Activated naive CD8-positive, alpha-beta T cell treated with anti-CD3 and anti-CD28 coated beads for 36 hours (primary cell): ENCODE results near the gene ASPHD2. TPM values are rescaled to one million over a fixed set of nuclear protein-coding genes. Genes with fewer than 3 reads are reported as not detected.
"Not testable (repeated sequence)": the region's sequence is repeated elsewhere in the genome, so short reads cannot be mapped to it uniquely, and the experiment has no call there.

Experiments used
- DNase-seq: peaks from one replicate; pipeline ENCODE4 v3.0.0; 2021
- H3K27ac Mint-ChIP-seq: one replicate; pipeline ENCODE4 v1.8.0; 2022; ENCODE audit warnings: mild to moderate bottlenecking, moderate library complexity, mixed read lengths
- H3K27me3 Mint-ChIP-seq: one replicate; pipeline ENCODE4 v1.8.0; 2022; ENCODE audit warnings: mild to moderate bottlenecking, mixed read lengths
- H3K36me3 Mint-ChIP-seq: one replicate; pipeline ENCODE4 v1.8.0; 2021; ENCODE audit warnings: mild to moderate bottlenecking, mixed read lengths
- H3K4me1 Mint-ChIP-seq: one replicate; pipeline ENCODE4 v1.8.0; 2021; ENCODE audit warnings: mixed read lengths
- H3K4me3 Mint-ChIP-seq: one replicate; pipeline ENCODE4 v1.8.0; 2022; ENCODE audit warnings: mild to moderate bottlenecking, moderate library complexity, mixed read lengths
- H3K9me3 Mint-ChIP-seq: one replicate; pipeline ENCODE4 v1.8.0; 2022; ENCODE audit warnings: mixed read lengths
- total RNA-seq, 2 experiments: library from RNA; stranded (reverse); gene quantifications; one replicate each; pipeline ENCODE4 v1.2.3, GENCODE V29; 2021

The ASPHD2 gene
- total RNA-seq, 2 experiments from 2014 or later, result 14.9 to 15.9 TPM

GRCh38 chr22:26404851-26405421 lies 24.1 kb upstream of the ASPHD2 start:
- no peaks in the 10 kb centered on the region for H3K36me3 Mint-ChIP-seq
- H3K4me1 Mint-ChIP-seq, result peaks cover 11% of the 10 kb centered on the region
- peaks cover 8% of the 10 kb centered on the region for H3K27me3 Mint-ChIP-seq
- no peak overlapping the region for H3K4me3 Mint-ChIP-seq
- DNase-seq, result no peak
- no peaks in the 10 kb centered on the region for H3K9me3 Mint-ChIP-seq
- H3K27ac Mint-ChIP-seq, result no peak overlapping the region

- Mint-ChIP-seq H3K9me3 (no peaks in the 10 kb centered on the region), H3K27ac (no peak overlapping the region), H3K36me3 (no peaks in the 10 kb centered on the region)
Measured at GRCh38 chr22:26406118-26406517, 22.9 kb upstream of the ASPHD2 start.

GRCh38 chr22:26408562-26409220 lies 20.4 kb upstream of the ASPHD2 start:
- H3K36me3 Mint-ChIP-seq, H3K9me3 Mint-ChIP-seq, H3K4me3 Mint-ChIP-seq, H3K27ac Mint-ChIP-seq, DNase-seq, H3K27me3 Mint-ChIP-seq: not testable (repeated sequence)
- H3K4me1 Mint-ChIP-seq, result peaks cover 16% of the 10 kb centered on the region

More at GRCh38 chr22:26406118-26406517, 22.9 kb upstream of the ASPHD2 start:
- H3K4me1 Mint-ChIP-seq, result peaks cover 11% of the 10 kb centered on the region
- H3K4me3 Mint-ChIP-seq, result no peak overlapping the region
- no peak for DNase-seq
- H3K27me3 Mint-ChIP-seq, result peaks cover 8% of the 10 kb centered on the region

- Mint-ChIP-seq H3K27me3 (no peaks in the 10 kb centered on the region), H3K4me1 (peaks cover 9% of the 10 kb centered on the region), H3K9me3 (no peaks in the 10 kb centered on the region), H3K36me3 (no peaks in the 10 kb centered on the region), H3K4me3 (no peak overlapping the region), H3K27ac (no peak overlapping the region)
- DNase-seq, result no peak
Measured at GRCh38 chr22:26409719-26410335, 19.2 kb upstream of the ASPHD2 start.

DNA sequence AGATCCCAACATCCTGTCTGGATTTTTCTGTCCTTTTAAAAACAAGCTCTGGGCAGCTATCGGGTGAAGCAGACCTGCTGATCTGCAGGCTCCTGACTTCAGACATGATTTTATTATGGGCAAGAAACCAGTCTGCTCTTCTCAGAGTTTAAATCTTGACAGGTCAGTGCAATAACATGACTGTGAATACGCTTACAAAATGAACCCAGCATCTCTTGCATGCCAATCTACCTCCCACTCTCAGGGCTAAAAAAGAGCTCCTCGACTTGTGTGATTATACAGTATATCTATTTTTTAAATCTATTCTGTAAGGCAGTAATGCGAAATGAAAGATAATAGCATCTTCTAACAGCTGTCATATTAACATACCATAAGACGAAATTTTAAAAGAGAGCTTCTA lies 18.7 kb upstream of the ASPHD2 start:
- DNase-seq, result no peak
- Mint-ChIP-seq H3K4me3 (no peak overlapping the region), H3K36me3 (no peaks in the 10 kb centered on the region), H3K27me3 (no peaks in the 10 kb centered on the region), H3K9me3 (no peaks in the 10 kb centered on the region), H3K27ac (no peak overlapping the region), H3K4me1 (peaks cover 7% of the 10 kb centered on the region)

DNA sequence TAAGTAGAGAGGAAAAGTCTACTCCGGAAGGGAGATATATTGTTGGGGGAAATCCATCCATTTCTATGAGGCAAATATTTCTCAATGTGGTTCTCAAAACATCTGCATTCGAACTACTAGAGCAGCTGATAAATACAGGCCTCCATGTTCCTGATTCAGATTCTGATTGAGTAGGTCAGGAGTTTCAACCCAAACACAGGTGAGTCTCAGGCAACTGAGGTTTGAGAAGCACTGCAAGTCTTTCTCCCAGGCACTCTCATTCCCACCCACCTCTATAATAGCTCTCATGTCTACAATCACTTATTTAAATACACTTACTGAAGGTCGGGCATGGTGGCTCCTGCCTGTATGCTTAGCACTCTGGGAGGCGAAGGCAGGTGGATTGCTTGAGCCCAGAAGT lies 14.7 kb upstream of the ASPHD2 start:
- Mint-ChIP-seq H3K27ac (no peak overlapping the region), H3K27me3 (peaks cover 8% of the 10 kb centered on the region), H3K4me1 (peaks cover 7% of the 10 kb centered on the region), H3K4me3 (no peak overlapping the region), H3K36me3 (no peaks in the 10 kb centered on the region), H3K9me3 (no peaks in the 10 kb centered on the region)
- DNase-seq, result no peak

- Mint-ChIP-seq H3K9me3 (no peaks in the 10 kb centered on the region), H3K27ac (no peak overlapping the region), H3K27me3 (peaks cover 8% of the 10 kb centered on the region), H3K4me3 (no peak overlapping the region), H3K36me3 (no peaks in the 10 kb centered on the region), H3K4me1 (peaks cover 7% of the 10 kb centered on the region)
- no peak for DNase-seq
Measured at GRCh38 chr22:26416256-26416655, 12.8 kb upstream of the ASPHD2 start.

DNA sequence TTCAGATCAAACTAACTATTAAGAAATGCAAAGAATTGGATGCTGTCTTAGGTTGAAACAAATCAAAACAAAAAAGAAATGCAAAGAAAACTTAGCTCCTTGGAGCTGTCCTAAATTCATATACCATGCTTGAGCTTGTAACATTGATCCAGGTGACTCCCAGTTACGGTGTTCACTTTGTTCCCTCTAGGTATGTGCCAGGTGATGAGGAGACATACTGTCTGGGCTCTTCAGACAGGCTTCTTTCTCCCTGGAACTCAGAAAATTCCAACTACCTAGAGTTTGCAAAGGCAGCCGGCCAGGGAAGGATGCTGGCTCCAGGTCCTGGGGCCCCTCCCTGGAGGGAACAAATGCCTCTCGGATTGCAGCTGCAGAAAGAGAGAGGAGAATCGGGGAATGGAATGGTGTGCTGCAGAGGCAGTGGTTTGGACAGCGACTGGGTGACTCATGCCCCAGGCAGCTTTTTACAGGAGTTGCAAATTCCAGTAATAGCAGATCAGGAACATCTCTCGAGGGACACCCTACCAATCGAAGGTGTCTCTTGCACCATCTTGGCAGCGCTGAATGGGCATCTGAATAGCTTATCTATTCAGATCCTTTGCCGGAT lies 12.3 kb upstream of the ASPHD2 start:
- Mint-ChIP-seq H3K27ac (no peak overlapping the region), H3K36me3 (no peaks in the 10 kb centered on the region)

DNA sequence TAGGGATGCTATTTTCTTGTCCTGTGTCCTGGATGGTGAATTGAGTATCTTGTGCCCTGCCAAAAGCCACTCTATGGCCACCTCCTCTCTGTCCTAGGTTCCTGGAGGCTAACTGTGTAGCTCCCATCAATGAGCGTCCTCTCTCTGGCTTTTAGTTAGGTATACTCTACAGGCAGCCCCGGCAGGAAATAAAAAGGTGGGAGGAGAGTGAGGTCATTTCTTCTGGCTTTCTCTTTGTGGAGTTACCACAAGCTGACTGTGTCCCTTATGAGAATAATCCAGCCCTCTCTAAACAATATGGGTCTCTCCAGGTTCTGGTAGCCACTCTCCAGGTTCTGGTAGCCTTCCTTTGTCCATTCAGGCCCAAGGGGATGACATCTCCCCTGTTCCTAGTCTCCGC lies 11.7 kb upstream of the ASPHD2 start:
- Mint-ChIP-seq H3K4me1 (peaks cover 7% of the 10 kb centered on the region), H3K9me3 (no peaks in the 10 kb centered on the region), H3K4me3 (no peak overlapping the region), H3K27ac (no peak overlapping the region), H3K27me3 (peaks cover 8% of the 10 kb centered on the region), H3K36me3 (no peaks in the 10 kb centered on the region)
- DNase-seq, result no peak

More for the DNA sequence above, 12.3 kb upstream of the ASPHD2 start:
- peaks cover 7% of the 10 kb centered on the region for H3K4me1 Mint-ChIP-seq
- DNase-seq, result no peak
- H3K4me3 Mint-ChIP-seq, result no peak overlapping the region
- H3K9me3 Mint-ChIP-seq, result no peaks in the 10 kb centered on the region
- peaks cover 8% of the 10 kb centered on the region for H3K27me3 Mint-ChIP-seq

GRCh38 chr22:26418620-26419019 lies 10.4 kb upstream of the ASPHD2 start:
- H3K27me3 Mint-ChIP-seq, result peaks cover 8% of the 10 kb centered on the region
- no peak for DNase-seq

GRCh38 chr22:26426924-26427323 lies 2.1 kb upstream of the ASPHD2 start:
- peaks cover 9% of the 10 kb centered on the region for H3K27me3 Mint-ChIP-seq
- peak overlapping the region; percentile 62 for H3K4me3 Mint-ChIP-seq
- H3K4me1 Mint-ChIP-seq, result peaks cover 38% of the 10 kb centered on the region
- H3K9me3 Mint-ChIP-seq, result peaks cover 2% of the 10 kb centered on the region
- H3K36me3 Mint-ChIP-seq, result peaks cover 13% of the 10 kb centered on the region
- no peak for DNase-seq
- peak overlapping the region; percentile 82 for H3K27ac Mint-ChIP-seq

More at GRCh38 chr22:26418620-26419019, 10.4 kb upstream of the ASPHD2 start:
- Mint-ChIP-seq H3K4me1 (peaks cover 3% of the 10 kb centered on the region), H3K36me3 (no peaks in the 10 kb centered on the region), H3K9me3 (peaks cover 2% of the 10 kb centered on the region), H3K27ac (no peak overlapping the region), H3K4me3 (no peak overlapping the region)

- Mint-ChIP-seq H3K27ac (peak overlapping the region; percentile 92), H3K27me3 (peaks cover 5% of the 10 kb centered on the region), H3K36me3 (peaks cover 34% of the 10 kb centered on the region), H3K4me3 (peak overlapping the region; percentile 95), H3K4me1 (peaks cover 52% of the 10 kb centered on the region), H3K9me3 (no peaks in the 10 kb centered on the region)
- no peak for DNase-seq
Measured at GRCh38 chr22:26429458-26430286, 612 bp downstream of the ASPHD2 start.

- Mint-ChIP-seq H3K4me3 (peak overlapping the region; percentile 95), H3K27me3 (peaks cover 5% of the 10 kb centered on the region), H3K27ac (peak overlapping the region; percentile 92), H3K4me1 (peaks cover 61% of the 10 kb centered on the region), H3K36me3 (peaks cover 43% of the 10 kb centered on the region), H3K9me3 (no peaks in the 10 kb centered on the region)
- DNase-seq, result no peak
Measured at GRCh38 chr22:26430600-26430999, 1.5 kb downstream of the ASPHD2 start.

- Mint-ChIP-seq H3K9me3 (no peaks in the 10 kb centered on the region), H3K36me3 (peaks cover 48% of the 10 kb centered on the region)
Measured at GRCh38 chr22:26431261-26431995, 2.4 kb downstream of the ASPHD2 start.

More at GRCh38 chr22:26431261-26431995, 2.4 kb downstream of the ASPHD2 start:
- peak overlapping the region; percentile 92 for H3K27ac Mint-ChIP-seq
- H3K27me3 Mint-ChIP-seq, result peaks cover 5% of the 10 kb centered on the region
- no peak for DNase-seq
- H3K4me3 Mint-ChIP-seq, result peak overlapping the region; percentile 95
- H3K4me1 Mint-ChIP-seq, result peaks cover 68% of the 10 kb centered on the region
